MV-4-11 (cell line): ENCODE data around the gene SPHK1.

Source experiments
- DNase-seq: peaks from one replicate; lab custom pipeline; 2025; lab: John Stamatoyannopoulos, UW

SPHK1 gene

GRCh38 chr17:76363107-76363842 lies 21.1 kb upstream of the SPHK1 start:
- no peak for DNase-seq

- no peak for DNase-seq
Measured at GRCh38 chr17:76365256-76365903, 19.0 kb upstream of the SPHK1 start.

- DNase-seq: no peak
Measured at GRCh38 chr17:76366247-76366646, 18.2 kb upstream of the SPHK1 start.

GRCh38 chr17:76367642-76368041 lies 16.8 kb upstream of the SPHK1 start:
- DNase-seq: no peak

- DNase-seq: no peak
Measured at GRCh38 chr17:76368545-76368944, 15.9 kb upstream of the SPHK1 start.

GRCh38 chr17:76369379-76369778 lies 15.0 kb upstream of the SPHK1 start:
- no peak for DNase-seq

- DNase-seq: no peak
Measured at GRCh38 chr17:76369804-76370203, 14.6 kb upstream of the SPHK1 start.

- no peak for DNase-seq
Measured at GRCh38 chr17:76370261-76370993, 14.0 kb upstream of the SPHK1 start.

- DNase-seq: no peak
Measured at GRCh38 chr17:76371656-76372628, 12.5 kb upstream of the SPHK1 start.

GRCh38 chr17:76376318-76377133 lies 7.9 kb upstream of the SPHK1 start:
- no peak for DNase-seq

GRCh38 chr17:76378548-76379274 lies 5.7 kb upstream of the SPHK1 start:
- no peak for DNase-seq

- no peak for DNase-seq
Measured at GRCh38 chr17:76379275-76379641, 5.2 kb upstream of the SPHK1 start.

GRCh38 chr17:76379646-76380376 lies 4.6 kb upstream of the SPHK1 start:
- DNase-seq: peak; percentile 6

GRCh38 chr17:76381633-76382350 lies 2.6 kb upstream of the SPHK1 start:
- DNase-seq: peak; percentile 86

GRCh38 chr17:76382351-76382802 lies 2.0 kb upstream of the SPHK1 start:
- DNase-seq: no peak

- DNase-seq: peak; percentile 39
Measured at GRCh38 chr17:76382803-76383545, 1.4 kb upstream of the SPHK1 start.

GRCh38 chr17:76383546-76384221 lies 725 bp upstream of the SPHK1 start:
- DNase-seq: peak; percentile 61
